GM18508 (cell line): ENCODE results near the gene PDCD5.

Source experiments
- ATAC-seq: cut with Tn5 transposase; IDR thresholded peaks from one replicate; pipeline ENCODE4 v1.9.1; 2021; ENCODE audit warnings: moderate number of reproducible peaks; ENCODE audit not compliant: insufficient read depth, unreplicated experiment

The PDCD5 gene

DNA sequence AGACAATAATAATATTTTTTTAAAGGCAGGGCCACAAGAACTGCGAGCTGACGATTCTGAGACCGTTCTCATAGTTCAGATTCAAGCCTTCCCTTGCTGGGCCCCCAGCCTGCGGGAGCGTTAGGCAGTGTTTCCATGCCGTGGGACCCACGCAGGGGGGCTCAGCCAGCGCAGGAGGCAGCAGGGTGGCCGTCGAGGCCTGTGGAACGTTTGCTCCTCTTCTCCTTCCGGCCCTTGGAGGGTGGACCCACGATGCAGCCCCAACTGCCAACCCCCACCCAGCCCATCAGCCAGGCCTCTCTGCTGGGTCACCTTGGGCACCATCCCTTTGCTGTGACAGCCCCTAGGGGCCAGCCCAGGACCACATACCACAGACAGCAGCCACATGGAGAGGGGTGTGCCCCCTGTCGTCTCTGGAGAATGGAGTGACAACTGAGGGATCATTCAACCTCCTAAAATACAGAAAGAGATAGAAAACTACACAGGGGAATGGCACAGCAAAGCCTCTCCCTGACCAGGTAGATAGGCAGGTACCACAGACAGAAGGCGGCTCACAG is 46.8 kb downstream of the PDCD5 start:
- no peak for ATAC-seq

DNA sequence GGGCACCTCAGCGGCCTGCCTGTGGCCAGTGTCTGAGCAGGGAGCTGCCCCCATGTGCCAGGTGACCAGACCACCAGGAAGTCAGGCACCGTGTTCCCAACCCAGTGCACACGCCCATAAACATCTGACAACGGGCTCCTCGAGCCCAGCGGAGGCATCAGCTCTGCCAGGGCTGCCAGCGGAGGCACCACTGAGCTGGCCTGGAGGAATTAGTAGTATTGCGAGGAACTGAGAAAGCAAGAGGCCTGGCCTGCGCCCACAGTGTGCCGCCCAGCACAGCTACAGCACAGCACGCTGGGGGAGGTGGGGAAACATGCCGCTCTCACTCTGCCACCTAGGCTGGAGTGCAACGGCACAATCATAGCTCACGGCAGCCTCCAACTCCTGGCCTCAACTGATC is 49.3 kb downstream of the PDCD5 start:
- no peak for ATAC-seq

DNA sequence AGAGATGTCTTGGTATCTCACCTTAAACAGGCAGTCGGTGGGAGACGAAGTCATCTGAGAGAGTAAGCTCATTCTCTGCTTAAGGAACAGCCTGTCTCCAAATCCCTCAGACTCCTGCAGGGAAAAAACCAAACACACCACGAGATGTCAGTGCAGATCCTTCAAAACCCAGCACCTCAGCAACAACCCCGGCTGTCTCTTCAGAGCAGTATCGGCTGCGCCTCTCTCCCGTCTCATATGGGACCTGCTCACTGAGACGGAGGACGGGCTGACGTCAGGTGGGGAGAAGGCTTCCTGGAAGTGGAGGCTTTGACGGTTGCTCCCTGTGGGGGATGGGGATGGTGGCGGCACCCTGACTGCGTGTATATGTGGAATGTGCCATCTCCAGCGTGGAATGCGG is 50.4 kb downstream of the PDCD5 start:
- no peak for ATAC-seq
